Activated CD8-positive, alpha-beta T cell treated with anti-CD3 and anti-CD28 coated beads, Interleukin-2, amount 10 ng/mL, durations not matched to agents 7 days and 5 days (primary cell): Measurements from ENCODE around the gene MED25. TPM values are rescaled to one million over a fixed set of nuclear protein-coding genes. Genes with fewer than 3 reads are reported as not detected.
"Not testable (repeated sequence)": the region's sequence is repeated elsewhere in the genome, so short reads cannot be mapped to it uniquely, and the experiment has no call there.

ENCODE experiments used
- ATAC-seq: fragments of 150-1000 bp; cut with Tn5 transposase; one replicate; pipeline ENCODE4 v1.10.0; 2021; ENCODE audit warnings: moderate library complexity
- CTCF ChIA-PET: fragments of 350-600 bp; sonication (Branson Sonifier 250); formaldehyde crosslinking; loops from one replicate; lab custom pipeline; 2021; ENCODE audit warnings: antibody characterized with exemption; lab: Charles Lee
- POLR2A ChIA-PET: fragments of 350-600 bp; sonication (Branson Sonifier 250); formaldehyde crosslinking; loops from one replicate; lab custom pipeline; 2021; ENCODE audit warnings: antibody characterized with exemption; lab: Charles Lee
- DNase-seq: peaks from one replicate; pipeline ENCODE4 v3.0.0-alpha.2; 2020
- H3K27ac Mint-ChIP-seq: one replicate; pipeline ENCODE4 v1.8.0; 2021; ENCODE audit warnings: mild to moderate bottlenecking, mixed read lengths
- H3K27me3 Mint-ChIP-seq: one replicate; pipeline ENCODE4 v1.8.0; 2021; ENCODE audit warnings: low read depth, mixed read lengths
- H3K36me3 Mint-ChIP-seq: one replicate; pipeline ENCODE4 v1.8.0; 2021; ENCODE audit warnings: low read depth, mixed read lengths
- H3K4me1 Mint-ChIP-seq: one replicate; pipeline ENCODE4 v1.8.0; 2021; ENCODE audit warnings: low read depth, mixed read lengths
- H3K4me3 Mint-ChIP-seq: one replicate; pipeline ENCODE4 v1.8.0; 2021; ENCODE audit warnings: mild to moderate bottlenecking, mixed read lengths
- H3K9me3 Mint-ChIP-seq: one replicate; pipeline ENCODE4 v1.8.0; 2022; ENCODE audit warnings: mixed read lengths; ENCODE audit not compliant: insufficient read depth
- total RNA-seq, 2 experiments: library from RNA; stranded (reverse); gene quantifications; one replicate each; pipeline ENCODE4 v1.2.3, GENCODE V29; 2021

Gene MED25
- total RNA-seq, 2 experiments from 2014 or later = 59.9 to 62.2 TPM

- Mint-ChIP-seq H3K4me1 (peaks cover 57% of the 10 kb centered on the region), H3K4me3 (peak overlapping the region; percentile 71), H3K27me3 (no peaks in the 10 kb centered on the region), H3K36me3 (peaks cover 27% of the 10 kb centered on the region), H3K27ac (peak overlapping the region; percentile 72), H3K9me3 (no peaks in the 10 kb centered on the region)
- DNase-seq (peak; percentile 36), ATAC-seq (peak; percentile 23)
- POLR2A ChIA-PET = interaction anchor here (1.0 to 1.2 kb wide), 3 partner anchors 9 to 11 kb away, joined by 3 to 5 read pairs (median 3); partner anchors contain the start of gene MED25
- CTCF ChIA-PET = interaction anchor here (0.9 to 1.0 kb wide), 2 partner anchors 92 to 133 kb away, joined by 4 read pairs; partner anchors contain the start of gene PRMT1
These were observed 8.7 kb upstream of the MED25 start for GRCh38 chr19:49809160-49809940.

DNA sequence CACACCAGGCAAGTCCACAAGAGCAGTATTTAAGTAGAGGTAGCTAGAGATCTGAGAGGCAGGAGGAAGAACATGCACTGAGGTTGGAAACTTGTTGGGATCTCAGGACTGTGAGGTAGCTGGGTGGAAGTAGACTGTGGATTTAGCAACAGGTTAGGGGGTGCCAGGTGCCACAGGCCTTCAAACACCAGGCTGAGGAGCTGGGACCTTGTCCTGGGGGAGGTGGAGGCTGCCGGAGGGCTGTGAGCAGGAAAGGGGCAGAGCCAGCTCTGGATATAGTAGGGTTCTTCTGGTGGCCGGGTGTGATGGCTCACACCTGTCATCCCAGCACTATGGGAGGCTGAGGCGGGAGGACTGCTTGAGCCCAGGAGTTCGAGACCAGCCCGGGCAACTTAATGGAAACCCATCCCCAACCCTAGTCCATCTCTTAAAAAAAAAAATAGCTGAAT is 8.1 kb upstream of the MED25 start:
- Mint-ChIP-seq H3K36me3 (peaks cover 27% of the 10 kb centered on the region), H3K4me1 (peaks cover 58% of the 10 kb centered on the region), H3K27me3 (no peaks in the 10 kb centered on the region), H3K9me3 (no peaks in the 10 kb centered on the region), H3K4me3 (peak overlapping the region; percentile 16), H3K27ac (peak overlapping the region; percentile 72)
- ATAC-seq = no peak
- POLR2A ChIA-PET = interaction anchor here (1.0 to 1.2 kb wide), 3 partner anchors 8 to 11 kb away, joined by 3 to 5 read pairs (median 3); partner anchors contain the start of gene MED25
- DNase-seq = no peak
- CTCF ChIA-PET = interaction anchor here (0.9 to 1.0 kb wide), 2 partner anchors 92 to 133 kb away, joined by 4 read pairs; partner anchors contain the start of gene PRMT1

DNA sequence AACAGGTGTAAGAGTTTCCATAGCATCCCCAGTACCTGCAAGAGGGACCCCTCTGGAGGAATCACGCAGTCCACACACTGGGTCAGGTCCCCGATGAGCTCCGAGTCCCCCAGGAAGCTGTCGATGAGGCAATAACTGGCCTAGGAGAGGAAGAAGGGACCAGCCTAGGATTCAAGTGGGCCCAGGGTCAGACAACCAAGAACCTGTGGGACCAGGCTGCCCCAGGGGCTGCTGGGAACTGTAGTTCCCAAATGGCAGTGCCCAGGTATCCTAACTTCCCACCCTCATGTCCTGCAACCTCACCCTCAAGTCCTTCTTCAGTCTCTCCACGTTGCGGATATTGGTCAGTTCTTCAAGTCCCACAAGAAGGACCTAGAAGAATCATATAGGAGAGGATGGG is 6.8 kb upstream of the MED25 start:
- no peak overlapping the region for H3K4me3 Mint-ChIP-seq
- H3K9me3 Mint-ChIP-seq = no peaks in the 10 kb centered on the region
- POLR2A ChIA-PET = no interaction called here
- DNase-seq = no peak
- H3K27me3 Mint-ChIP-seq = no peaks in the 10 kb centered on the region
- ATAC-seq = no peak
- H3K36me3 Mint-ChIP-seq = peaks cover 22% of the 10 kb centered on the region
- CTCF ChIA-PET = no interaction called here
- no peak overlapping the region for H3K27ac Mint-ChIP-seq
- peaks cover 54% of the 10 kb centered on the region for H3K4me1 Mint-ChIP-seq

- Mint-ChIP-seq H3K4me3 (peak overlapping the region; percentile 89), H3K27me3 (peaks cover 2% of the 10 kb centered on the region), H3K9me3 (no peaks in the 10 kb centered on the region), H3K36me3 (peaks cover 13% of the 10 kb centered on the region), H3K27ac (peak overlapping the region; percentile 95), H3K4me1 (peaks cover 51% of the 10 kb centered on the region)
- CTCF ChIA-PET = interaction anchor here (0.8 to 2.2 kb wide), 4 partner anchors 36 to 95 kb away, joined by 3 to 7 read pairs (median 4); no protein-coding TSS in a partner anchor
- POLR2A ChIA-PET = interaction anchor here (1.6 to 1.8 kb wide), 2 partner anchors 38 to 64 kb away, joined by 4 to 6 read pairs; partner anchors contain the start of gene PTOV1
- DNase-seq (no peak), ATAC-seq (no peak)
These were observed 5.6 kb upstream of the MED25 start for GRCh38 chr19:49812452-49812996.

GRCh38 chr19:49812997-49813861 is 4.9 kb upstream of the MED25 start, which contains the start of gene FUZ:
Gene FUZ (minus strand): TSS chr19:49813292. CDS start chr19:49813106, 186 bp downstream.
- Mint-ChIP-seq H3K4me3 (peak within 1 kb of the TSS; percentile 89), H3K27me3 (peaks cover 2% of the 10 kb centered on the region), H3K9me3 (no peaks in the 10 kb centered on the region), H3K27ac (peak within 1 kb of the TSS; percentile 95), H3K36me3 (peaks cover 7% of the 10 kb centered on the region), H3K4me1 (peaks cover 44% of the 10 kb centered on the region)
- DNase-seq = peak; percentile 97
- peak; percentile 70 for ATAC-seq
- POLR2A ChIA-PET = interaction anchor here (0.7 to 1.8 kb wide), 4 partner anchors 37 to 64 kb away, joined by 3 to 9 read pairs (median 5); partner anchors contain the start of genes AKT1S1, PTOV1 and TBC1D17
- CTCF ChIA-PET = interaction anchor here (0.8 to 2.2 kb wide), 7 partner anchors 35 to 1018 kb away, joined by 3 to 7 read pairs (median 3); no protein-coding TSS in a partner anchor

- H3K27me3 Mint-ChIP-seq = peaks cover 2% of the 10 kb centered on the region
- no peak overlapping the region for H3K27ac Mint-ChIP-seq
- POLR2A ChIA-PET = interaction anchor here (1.1 to 1.6 kb wide), 2 partner anchors 37 to 55 kb away, joined by 6 to 9 read pairs; partner anchors contain the start of gene PTOV1
- ATAC-seq (no peak), DNase-seq (no peak)
- no peaks in the 10 kb centered on the region for H3K9me3 Mint-ChIP-seq
- H3K36me3 Mint-ChIP-seq = peaks cover 7% of the 10 kb centered on the region
- H3K4me1 Mint-ChIP-seq = peaks cover 39% of the 10 kb centered on the region
- CTCF ChIA-PET = interaction anchor here (0.9 to 1.0 kb wide), 2 partner anchors 55 to 1018 kb away, joined by 3 read pairs; no protein-coding TSS in a partner anchor
- peak overlapping the region; percentile 27 for H3K4me3 Mint-ChIP-seq
These were observed 4.1 kb upstream of the MED25 start for GRCh38 chr19:49814010-49814409.

GRCh38 chr19:49816590-49816989 is 1.5 kb upstream of the MED25 start:
- H3K4me3 Mint-ChIP-seq = no peak overlapping the region
- H3K27ac Mint-ChIP-seq = no peak overlapping the region
- H3K9me3 Mint-ChIP-seq = no peaks in the 10 kb centered on the region
- ATAC-seq = no peak
- peaks cover 40% of the 10 kb centered on the region for H3K4me1 Mint-ChIP-seq
- DNase-seq = no peak
- CTCF ChIA-PET = no interaction called here
- peaks cover 14% of the 10 kb centered on the region for H3K36me3 Mint-ChIP-seq
- H3K27me3 Mint-ChIP-seq = peaks cover 2% of the 10 kb centered on the region
- POLR2A ChIA-PET = no interaction called here

- H3K36me3 Mint-ChIP-seq = peaks cover 20% of the 10 kb centered on the region
- ChIA-PET POLR2A (interaction anchor here (0.6 to 1.9 kb wide), 8 partner anchors 9 to 1606 kb away, joined by 3 to 12 read pairs (median 3); no protein-coding TSS in a partner anchor), CTCF (interaction anchor here (1.8 kb wide), 1 partner anchor 32 kb away, joined by 6 read pairs; the partner anchor contains the start of gene PTOV1)
- peaks cover 24% of the 10 kb centered on the region for H3K4me1 Mint-ChIP-seq
- ATAC-seq (no peak), DNase-seq (no peak)
- no peaks in the 10 kb centered on the region for H3K9me3 Mint-ChIP-seq
- H3K27me3 Mint-ChIP-seq = peaks cover 2% of the 10 kb centered on the region
- peak overlapping the region; percentile 96 for H3K27ac Mint-ChIP-seq
- H3K4me3 Mint-ChIP-seq = peak overlapping the region; percentile 88
These were observed 721 bp downstream of the MED25 start for GRCh38 chr19:49818649-49819370.

DNA sequence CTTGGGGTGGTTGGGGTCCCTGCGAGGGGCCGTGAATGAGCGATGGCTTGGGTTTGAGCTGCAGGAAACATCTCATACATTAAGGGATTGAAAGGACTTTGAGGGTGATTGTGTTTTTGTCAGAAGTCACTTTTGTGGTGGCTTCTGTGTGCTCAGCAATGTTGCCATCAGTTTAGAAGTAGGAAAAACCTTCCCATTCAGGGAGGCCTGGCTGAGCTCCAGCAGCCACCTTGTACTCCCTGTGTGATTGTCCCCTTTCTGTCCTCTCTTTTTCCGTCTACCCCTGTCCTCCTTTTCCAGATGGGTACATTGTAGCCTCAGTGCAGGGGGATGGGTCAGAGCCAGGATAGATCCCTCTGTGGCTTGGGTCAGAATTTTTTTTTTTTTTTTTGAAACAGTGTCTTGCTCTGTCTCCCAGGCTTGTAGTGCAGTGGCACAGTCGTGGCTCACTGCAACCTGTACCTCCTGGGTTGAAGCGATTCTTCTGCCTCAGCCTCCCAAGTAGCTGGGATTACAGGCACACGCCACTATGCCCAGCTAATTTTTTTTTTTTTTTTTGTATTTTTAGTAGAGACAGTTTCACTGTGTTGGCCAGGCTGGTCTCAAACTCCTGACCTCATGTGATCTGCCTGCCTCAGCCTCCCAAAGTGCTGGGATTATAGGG is 1.5 kb downstream of the MED25 start:
- Mint-ChIP-seq H3K36me3 (peaks cover 20% of the 10 kb centered on the region), H3K4me1 (peaks cover 19% of the 10 kb centered on the region), H3K27ac (peak overlapping the region; percentile 96), H3K4me3 (peak overlapping the region; percentile 88)
- CTCF ChIA-PET, H3K27me3 Mint-ChIP-seq, H3K9me3 Mint-ChIP-seq, DNase-seq, ATAC-seq: not testable (repeated sequence)
- POLR2A ChIA-PET = interaction anchor here (0.7 to 1.9 kb wide), 5 partner anchors 13 to 1607 kb away, joined by 3 to 12 read pairs (median 3); no protein-coding TSS in a partner anchor

DNA sequence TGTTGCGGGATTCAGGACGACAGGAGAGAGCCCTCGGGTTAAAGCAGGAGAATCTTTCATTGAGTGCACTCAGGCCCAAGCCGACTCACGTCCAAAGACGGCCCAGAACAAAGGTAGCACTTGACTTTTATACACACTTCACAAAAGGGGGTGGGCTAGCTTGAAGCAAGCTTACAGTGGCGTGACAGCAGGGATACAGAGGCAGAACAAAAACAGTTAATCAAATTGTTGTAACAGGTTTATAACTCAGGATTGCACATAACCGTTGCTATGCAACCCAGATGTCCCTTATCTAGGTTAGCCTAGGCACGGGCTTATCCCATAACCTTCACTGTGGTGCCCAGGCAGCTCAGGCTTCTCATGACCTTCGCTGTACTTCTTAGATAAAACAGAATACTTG is 2.0 kb downstream of the MED25 start:
- H3K4me3 Mint-ChIP-seq = no peak overlapping the region
- DNase-seq (no peak), ATAC-seq (no peak)
- peaks cover 20% of the 10 kb centered on the region for H3K36me3 Mint-ChIP-seq
- H3K27ac Mint-ChIP-seq = no peak overlapping the region
- no peaks in the 10 kb centered on the region for H3K9me3 Mint-ChIP-seq
- peaks cover 2% of the 10 kb centered on the region for H3K27me3 Mint-ChIP-seq
- H3K4me1 Mint-ChIP-seq = peaks cover 19% of the 10 kb centered on the region
- ChIA-PET CTCF (no interaction called here), POLR2A (interaction anchor here (0.5 to 0.7 kb wide), 2 partner anchors 908 to 977 kb away, joined by 3 to 6 read pairs; no protein-coding TSS in a partner anchor)
